ENCODE data around the gene SH3PXD2A. TPM values are rescaled to one million over a fixed set of nuclear protein-coding genes. Genes with fewer than 3 reads are reported as not detected.

The SH3PXD2A gene
- total RNA-seq, 4 donors from 2014 or later = 26.5 to 56.9 (median 33.3) TPM

DNA sequence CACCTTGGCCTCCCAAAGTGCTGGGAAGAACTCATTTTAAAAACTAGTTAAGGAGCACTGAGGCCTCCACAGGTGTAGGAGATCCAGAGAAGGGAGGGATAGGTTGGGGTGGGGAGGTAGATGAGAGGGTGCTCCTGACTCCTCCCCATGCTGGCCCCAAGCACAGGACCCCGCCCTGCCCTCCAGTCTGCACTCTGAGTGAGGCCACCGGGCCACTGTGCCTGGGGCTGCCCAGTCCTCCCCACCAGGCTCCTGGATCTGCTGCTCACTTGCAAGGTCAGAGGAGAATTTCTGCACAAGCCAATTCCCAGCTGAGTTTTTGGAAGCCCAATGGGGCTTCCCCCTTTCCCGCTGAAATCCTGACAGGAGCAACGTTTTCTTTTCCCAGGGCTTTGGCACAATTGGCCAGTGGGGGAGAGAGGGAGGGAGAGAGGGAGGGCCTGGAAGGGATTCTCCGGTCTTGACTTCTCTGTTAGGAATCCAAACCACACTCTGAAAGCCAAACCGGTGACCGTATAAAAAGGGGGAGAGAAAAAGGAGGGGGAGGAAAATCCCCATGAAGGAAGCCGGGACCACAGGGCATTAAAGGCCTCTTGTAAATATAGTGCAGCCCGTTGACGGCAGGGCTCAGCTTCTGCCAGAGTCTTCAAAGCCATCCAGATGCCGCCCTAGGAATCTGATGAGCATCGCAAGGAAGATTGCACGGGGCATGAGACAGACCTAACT lies 116.2 kb downstream of the SH3PXD2A start:
- Histone ChIP-seq H3K4me3 (no peak overlapping the region), H3K4me1 (peaks cover 4 to 22% (median 12%) of the 10 kb centered on the region in 4 donors), H3K9me3 (no peaks in the 10 kb centered on the region), H3K27ac (peak overlapping the region; percentile 60 to 80 (median 72)), H3K36me3 (no peaks in the 10 kb centered on the region), H3K27me3 (no peaks in the 10 kb centered on the region)
- in situ Hi-C loops (cut with MboI; ENCODE audit: low pct_ligation_motif_present in 1 of 4, low pct_unique_long_range_greater_than_20kb in 1 of 4, low sequenced_read_pairs in 3 of 4) = no loop called here
- DNase-seq = peak; percentile 40
- 59% methylated on average over 13 of the region's 13 CpGs; no CpG with 5 or more reads in 1 of the 2 donors for WGBS, 2 donors (ENCODE audit: low coverage in 1 of 2)
- intact Hi-C loops (cut with DNase I; ENCODE audit: low total_unique reads) = no loop called here
- TF ChIP-seq, protein P1, sequence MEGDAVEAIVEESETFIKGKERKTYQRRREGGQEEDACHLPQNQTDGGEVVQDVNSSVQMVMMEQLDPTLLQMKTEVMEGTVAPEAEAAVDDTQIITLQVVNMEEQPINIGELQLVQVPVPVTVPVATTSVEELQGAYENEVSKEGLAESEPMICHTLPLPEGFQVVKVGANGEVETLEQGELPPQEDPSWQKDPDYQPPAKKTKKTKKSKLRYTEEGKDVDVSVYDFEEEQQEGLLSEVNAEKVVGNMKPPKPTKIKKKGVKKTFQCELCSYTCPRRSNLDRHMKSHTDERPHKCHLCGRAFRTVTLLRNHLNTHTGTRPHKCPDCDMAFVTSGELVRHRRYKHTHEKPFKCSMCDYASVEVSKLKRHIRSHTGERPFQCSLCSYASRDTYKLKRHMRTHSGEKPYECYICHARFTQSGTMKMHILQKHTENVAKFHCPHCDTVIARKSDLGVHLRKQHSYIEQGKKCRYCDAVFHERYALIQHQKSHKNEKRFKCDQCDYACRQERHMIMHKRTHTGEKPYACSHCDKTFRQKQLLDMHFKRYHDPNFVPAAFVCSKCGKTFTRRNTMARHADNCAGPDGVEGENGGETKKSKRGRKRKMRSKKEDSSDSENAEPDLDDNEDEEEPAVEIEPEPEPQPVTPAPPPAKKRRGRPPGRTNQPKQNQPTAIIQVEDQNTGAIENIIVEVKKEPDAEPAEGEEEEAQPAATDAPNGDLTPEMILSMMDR (IDR thresholded peaks at IDR 0.05) = no peak
- peak in 1 of 3 donors; percentile 19 for TF ChIP-seq POLR2AphosphoS5 (IDR thresholded peaks at IDR 0.05)

GRCh38 chr10:103737735-103738367 lies 117.5 kb downstream of the SH3PXD2A start:
- Histone ChIP-seq H3K27me3 (no peaks in the 10 kb centered on the region), H3K4me3 (no peak overlapping the region), H3K36me3 (no peaks in the 10 kb centered on the region), H3K27ac (peak overlapping the region in 1 of 4 donors; percentile 80), H3K4me1 (peaks cover 4 to 22% (median 12%) of the 10 kb centered on the region in 4 donors), H3K9me3 (no peaks in the 10 kb centered on the region)
- intact Hi-C loops (cut with DNase I; ENCODE audit: low total_unique reads) = no loop called here
- 84 to 89% methylated on average over 9 to 13 of the region's 14 CpGs for WGBS, 2 donors (ENCODE audit: low coverage in 1 of 2)
- TF ChIP-seq POLR2AphosphoS5 (IDR thresholded peaks at IDR 0.05) (no peak), POLR2A (IDR thresholded peaks at IDR 0.05) (no peak), EP300 (IDR thresholded peaks at IDR 0.05; ENCODE audit: low read depth) (no peak)
- TF ChIP-seq, protein P1 (IDR thresholded peaks at IDR 0.05) = no peak
- in situ Hi-C loops (cut with MboI; ENCODE audit: low pct_ligation_motif_present in 1 of 4, low pct_unique_long_range_greater_than_20kb in 1 of 4, low sequenced_read_pairs in 3 of 4) = no loop called here
- no peak for DNase-seq

DNA sequence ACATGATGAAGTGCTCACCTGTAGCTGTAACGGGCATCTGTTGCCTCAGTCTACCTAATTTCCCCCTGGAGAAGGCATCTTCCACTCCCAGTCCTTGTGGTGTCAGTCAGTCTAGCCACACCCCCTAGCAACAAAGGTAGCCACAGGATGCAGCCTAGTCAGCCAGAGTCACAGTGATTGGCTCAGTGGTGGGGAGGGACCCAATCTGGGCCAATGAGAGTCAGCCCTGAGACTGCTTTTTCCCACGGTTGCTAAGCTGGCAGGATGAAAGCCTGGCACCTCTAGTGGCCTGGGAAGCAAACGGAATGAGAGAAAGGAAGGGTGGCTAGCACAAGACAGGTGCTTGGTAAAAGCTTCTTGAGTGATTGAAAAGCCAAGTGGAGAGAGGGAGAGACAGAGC lies 118.6 kb downstream of the SH3PXD2A start:
- in situ Hi-C loops (cut with MboI; ENCODE audit: low pct_ligation_motif_present in 1 of 4, low pct_unique_long_range_greater_than_20kb in 1 of 4, low sequenced_read_pairs in 3 of 4) = no loop called here
- Histone ChIP-seq H3K4me3 (no peak overlapping the region), H3K36me3 (no peaks in the 10 kb centered on the region), H3K27me3 (no peaks in the 10 kb centered on the region), H3K4me1 (peaks cover 8 to 25% (median 13%) of the 10 kb centered on the region in 4 donors), H3K27ac (no peak overlapping the region), H3K9me3 (no peaks in the 10 kb centered on the region)
- DNase-seq = no peak
- TF ChIP-seq POLR2AphosphoS5 (IDR thresholded peaks at IDR 0.05) (no peak), EP300 (IDR thresholded peaks at IDR 0.05; ENCODE audit: low read depth) (no peak), POLR2A (IDR thresholded peaks at IDR 0.05) (no peak)
- TF ChIP-seq, protein P1 (IDR thresholded peaks at IDR 0.05) = no peak
- intact Hi-C loops (cut with DNase I; ENCODE audit: low total_unique reads) = no loop called here
- whole genome bisulfite sequencing, 2 donors (ENCODE audit: low coverage in 1 of 2) = 52 to 75% methylated on average over 2 to 3 of the region's 3 CpGs

- H3K36me3 ChIP-seq = no peaks in the 10 kb centered on the region
- in situ Hi-C loops (cut with MboI; ENCODE audit: low pct_ligation_motif_present in 1 of 4, low pct_unique_long_range_greater_than_20kb in 1 of 4, low sequenced_read_pairs in 3 of 4) (no loop called here), intact Hi-C loops (cut with DNase I; ENCODE audit: low total_unique reads) (no loop called here)
- no peak overlapping the region for H3K4me3 ChIP-seq
- 94% methylated on average over 8 of the region's 8 CpGs; no CpG with 5 or more reads in 1 of the 2 donors for WGBS, 2 donors (ENCODE audit: low coverage in 1 of 2)
- DNase-seq = no peak
- TF ChIP-seq EP300 (IDR thresholded peaks at IDR 0.05; ENCODE audit: low read depth) (no peak), POLR2AphosphoS5 (IDR thresholded peaks at IDR 0.05) (no peak), POLR2A (IDR thresholded peaks at IDR 0.05) (no peak)
- TF ChIP-seq, protein P1 (IDR thresholded peaks at IDR 0.05) = no peak
- H3K4me1 ChIP-seq = peaks cover 8 to 25% (median 13%) of the 10 kb centered on the region in 4 donors
- no peaks in the 10 kb centered on the region for H3K9me3 ChIP-seq
- no peaks in the 10 kb centered on the region for H3K27me3 ChIP-seq
- H3K27ac ChIP-seq = no peak overlapping the region
Measured at GRCh38 chr10:103736044-103736443, 119.3 kb downstream of the SH3PXD2A start.
